GM10248 (cell line): ENCODE results near the gene R3HCC1L.
"Not testable (repeated sequence)": the region's sequence is repeated elsewhere in the genome, so short reads cannot be mapped to it uniquely, and the experiment has no call there.

Experiments used
- CTCF ChIA-PET: fragments of 300-600 bp; sonication (Branson Sonifier 250); formaldehyde crosslinking; extraction: SDS; loops from one replicate; lab custom pipeline; 2021; ENCODE audit warnings: antibody characterized with exemption; lab: Yijun Ruan, JAX
- POLR2A ChIA-PET: fragments of 350-650 bp; sonication (Branson Sonifier 250); formaldehyde crosslinking; extraction: SDS; loops from one replicate; lab custom pipeline; 2020; ENCODE audit warnings: antibody characterized with exemption; lab: Yijun Ruan, JAX
- DNase-seq: peaks from one replicate; pipeline ENCODE4 v3.0.0; 2012; ENCODE audit errors: extremely low spot score
- CTCF ChIP-seq: IDR thresholded peaks from 2 replicates; pipeline ENCODE4 v1.5.1; 2012; ENCODE audit warnings: mild to moderate bottlenecking, low read depth; ENCODE audit errors: extremely low read depth, missing control alignments, control extremely low read depth

The R3HCC1L gene

DNA sequence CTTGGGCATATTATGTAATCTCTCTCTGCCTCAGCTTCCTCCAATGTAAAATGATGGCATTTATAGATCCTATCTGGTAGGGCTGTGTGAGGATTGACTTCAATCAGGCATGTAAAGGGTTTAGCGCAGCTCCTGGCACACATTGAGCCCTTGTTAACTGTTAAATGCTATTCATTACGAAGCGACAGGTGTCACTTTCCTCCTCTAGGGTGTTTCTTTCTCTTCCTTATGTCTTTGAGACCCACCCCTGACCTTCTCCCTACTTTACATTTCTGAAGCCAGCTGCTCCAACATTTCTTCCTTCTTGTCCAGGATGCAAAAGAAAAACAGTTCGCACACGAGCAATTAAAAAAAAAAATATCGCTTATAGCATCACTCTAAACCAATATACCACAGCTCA, 5.7 kb upstream of the R3HCC1L start:
- ChIA-PET POLR2A (no interaction called here), CTCF (no interaction called here)
- DNase-seq: no peak
- TF ChIP-seq CTCF: no peak

DNA sequence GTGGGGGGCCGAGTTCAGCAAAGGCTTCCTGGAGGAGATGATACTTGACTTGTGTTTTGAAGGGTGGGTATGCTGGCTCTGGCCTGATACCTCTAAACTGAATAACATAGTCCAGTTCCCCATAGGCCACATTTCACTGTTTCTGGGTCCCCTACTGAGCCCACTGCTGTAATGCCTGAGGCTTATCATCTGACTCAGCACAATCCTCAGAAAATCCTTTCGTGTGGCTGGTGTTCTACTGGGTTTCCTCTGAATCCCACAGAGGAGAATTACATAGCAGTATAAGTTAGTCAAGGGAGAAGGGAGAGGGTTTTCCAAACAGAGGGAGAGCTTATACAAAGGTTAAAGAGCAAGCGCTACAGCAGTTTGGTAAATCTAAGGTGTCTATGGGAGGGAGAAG, 2.8 kb upstream of the R3HCC1L start:
- DNase-seq: no peak
- no peak for TF ChIP-seq CTCF
- ChIA-PET CTCF (interaction anchor here (0.9 kb wide), 1 partner anchor 85 kb away, joined by 3 read pairs; no protein-coding TSS in a partner anchor), POLR2A (no interaction called here)

- ChIA-PET POLR2A (interaction anchor here (0.7 kb wide), 1 partner anchor 257 kb away, joined by 5 read pairs; no protein-coding TSS in a partner anchor), CTCF (interaction anchor here (0.8 to 1.5 kb wide), 3 partner anchors 8 to 17 kb away, joined by 3 to 6 read pairs (median 4); no protein-coding TSS in a partner anchor)
- DNase-seq: not testable (repeated sequence)
These were observed 1.2 kb upstream of the R3HCC1L start for GRCh38 chr10:98133075-98133752.

DNA sequence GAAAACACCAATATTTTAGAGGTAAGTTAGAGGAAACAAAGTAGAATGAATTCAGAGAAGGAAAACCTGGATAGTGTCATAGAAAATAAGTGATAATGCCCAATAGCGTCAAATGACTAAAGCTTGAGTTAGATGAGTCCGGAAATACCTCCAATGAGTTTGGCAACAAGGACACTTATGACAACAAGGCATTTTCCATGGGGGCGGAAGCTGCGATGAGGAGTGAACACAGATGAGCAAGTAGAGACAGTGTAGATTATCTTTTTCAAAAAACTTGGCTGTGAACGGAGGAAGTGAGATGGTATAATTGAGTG, 383 bp upstream of the R3HCC1L start:
- no peak for DNase-seq
- no peak for TF ChIP-seq CTCF
- CTCF ChIA-PET: interaction anchor here (0.8 to 1.6 kb wide), 7 partner anchors 9 to 36 kb away, joined by 3 to 6 read pairs (median 3); no protein-coding TSS in a partner anchor
- POLR2A ChIA-PET: interaction anchor here (0.7 kb wide), 1 partner anchor 258 kb away, joined by 5 read pairs; no protein-coding TSS in a partner anchor

GRCh38 chr10:98135222-98135899, 904 bp downstream of the R3HCC1L start:
- no peak for TF ChIP-seq CTCF
- ChIA-PET CTCF (interaction anchor here (0.7 to 1.6 kb wide), 3 partner anchors 24 to 37 kb away, joined by 3 to 4 read pairs (median 3); no protein-coding TSS in a partner anchor), POLR2A (no interaction called here)
- DNase-seq: no peak

GRCh38 chr10:98136775-98137174, 2.3 kb downstream of the R3HCC1L start:
- CTCF ChIA-PET, DNase-seq, POLR2A ChIA-PET: not testable (repeated sequence)

DNA sequence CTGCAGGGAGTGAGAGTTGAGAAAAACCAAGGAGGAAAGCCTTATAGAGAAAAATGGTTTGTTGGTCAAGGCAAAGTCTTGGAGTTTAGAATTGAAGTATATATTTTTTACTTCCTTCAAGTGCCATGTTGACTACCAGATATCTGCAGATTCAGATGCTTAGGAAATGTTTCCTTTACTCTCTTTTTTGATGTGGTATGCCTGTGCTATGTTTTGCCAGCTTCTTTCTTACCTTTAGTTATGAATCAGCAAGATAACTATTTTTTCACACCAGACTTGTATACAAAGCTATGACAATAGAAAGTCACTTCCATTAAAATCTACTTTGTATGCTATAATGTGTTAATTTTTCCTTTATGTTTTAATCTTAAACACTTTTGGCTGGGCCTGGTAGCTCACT, 3.6 kb downstream of the R3HCC1L start:
- DNase-seq: no peak
- TF ChIP-seq CTCF: no peak
- CTCF ChIA-PET: interaction anchor here (3.6 kb wide), 1 partner anchor 32 kb away, joined by 21 read pairs; no protein-coding TSS in a partner anchor
- POLR2A ChIA-PET: no interaction called here
